GM23248 (cell line): ENCODE measurements around the gene PPP6R2. TPM values are rescaled to one million over a fixed set of nuclear protein-coding genes. Genes with fewer than 3 reads are reported as not detected.

ENCODE experiments used
- DNase-seq: peaks from one replicate; pipeline ENCODE4 v3.0.0-alpha.2; 2015
- H2AFZ ChIP-seq: fragments of 200-600 bp; sonication (generic); 2 replicates; pipeline ENCODE4 v1.6.1; 2016; ENCODE audit warnings: antibody characterized with exemption
- H3F3A ChIP-seq: fragments of 200-600 bp; sonication (generic); 2 replicates; pipeline ENCODE4 v1.6.1; 2016; ENCODE audit warnings: mild to moderate bottlenecking, antibody characterized with exemption, mixed run types; ENCODE audit not compliant: insufficient read depth
- H3K27ac ChIP-seq: fragments of 200-600 bp; sonication (generic); 2 replicates; pipeline ENCODE4 v1.5.1; 2016; ENCODE audit warnings: mild to moderate bottlenecking
- H3K27me3 ChIP-seq: fragments of 200-600 bp; sonication (generic); replicated peaks from 2 replicates; pipeline ENCODE4 v1.6.1; 2016; ENCODE audit warnings: mild to moderate bottlenecking; ENCODE audit not compliant: insufficient read depth
- H3K36me3 ChIP-seq: fragments of 200-600 bp; sonication (generic); 2 replicates; pipeline ENCODE4 v1.6.1; 2016; ENCODE audit warnings: low read depth, mild to moderate bottlenecking
- H3K4me1 ChIP-seq: fragments of 200-600 bp; sonication (generic); 2 replicates; pipeline ENCODE4 v1.6.1; 2016; ENCODE audit warnings: mild to moderate bottlenecking; ENCODE audit not compliant: insufficient read depth
- H3K4me2 ChIP-seq: fragments of 200-600 bp; sonication (generic); one replicate; pipeline ENCODE4 v1.6.1; 2016; ENCODE audit warnings: mild to moderate bottlenecking; ENCODE audit not compliant: unreplicated experiment
- H3K4me3 ChIP-seq: fragments of 200-600 bp; sonication (generic); 2 replicates; pipeline ENCODE4 v1.5.1; 2016; ENCODE audit warnings: mild to moderate bottlenecking
- H3K79me2 ChIP-seq: fragments of 200-600 bp; sonication (generic); 2 replicates; pipeline ENCODE4 v1.6.1; 2016; ENCODE audit warnings: mild to moderate bottlenecking; ENCODE audit not compliant: insufficient read depth
- H3K9ac ChIP-seq: fragments of 200-600 bp; sonication (generic); 2 replicates; pipeline ENCODE4 v1.6.1; 2016; ENCODE audit warnings: mild to moderate bottlenecking
- H3K9me2 ChIP-seq: fragments of 200-600 bp; sonication (generic); 2 replicates; pipeline ENCODE4 v1.6.1; 2016; ENCODE audit warnings: mixed run types, mild to moderate bottlenecking, moderate library complexity; ENCODE audit not compliant: insufficient read depth
- H3K9me3 ChIP-seq: fragments of 200-600 bp; sonication (generic); one replicate; pipeline ENCODE4 v1.6.1; 2017; ENCODE audit warnings: low read depth
- H4K20me1 ChIP-seq: fragments of 200-600 bp; sonication (generic); 2 replicates; pipeline ENCODE4 v1.6.0; 2016; ENCODE audit not compliant: insufficient read depth
- EZH2 ChIP-seq: fragments of 200-600 bp; sonication (generic); IDR thresholded peaks from 2 replicates; pipeline ENCODE4 v1.6.1; 2018; ENCODE audit warnings: antibody characterized with exemption, mild to moderate bottlenecking; ENCODE audit not compliant: insufficient read depth, poor library complexity, severe bottlenecking
- EZH2phosphoT487 ChIP-seq: fragments of 200-600 bp; sonication (generic); IDR thresholded peaks from 2 replicates; pipeline ENCODE4 v1.6.1; 2018; ENCODE audit warnings: antibody characterized with exemption, moderate library complexity, mild to moderate bottlenecking, low read depth; ENCODE audit not compliant: insufficient read depth
- WGBS, 2 experiments: methylation state at CpG; one replicate each; pipeline ENCODE4 v1.1.6; 2015 to 2017; ENCODE audit warnings: low lambda C conversion rate in 2 of 2, low coverage in 1 of 2; ENCODE audit errors: missing lambda C conversion rate in 2 of 2; 5-methylcytosine and 5-hydroxymethylcytosine counted together
- in situ Hi-C: fragments of 300-500 bp; cut with MboI; formaldehyde crosslinking; loops from 2 replicates; pipeline ENCODE4 v1.15.0; 2020
- polyA plus RNA-seq: library from polyadenylated mRNA; unstranded; fragments of >200 nt; fragmentation: Nextera tagmentation; extraction: Ambion mirVana; gene quantifications from 2 replicates; pipeline ENCODE4 v1.2.1, GENCODE V29; 2016
- total RNA-seq: library from RNA; depleted of rRNA; stranded (reverse); fragments of >200 nt; shearing (Covaris generic); gene quantifications from 2 replicates; pipeline ENCODE4 v1.2.3, GENCODE V29; 2014

Gene PPP6R2
- total and polyA plus RNA-seq, 2 experiments from 2014 or later = 22.2 to 58.4 TPM

- no peak for TF ChIP-seq EZH2
- no peak for TF ChIP-seq EZH2phosphoT487
- H3K9ac ChIP-seq = no peak overlapping the region
- peaks cover 12% of the 10 kb centered on the region; the same call in 1 of the 2 replicates for H3F3A ChIP-seq
- no peaks in the 10 kb centered on the region for H4K20me1 ChIP-seq
- no peaks in the 10 kb centered on the region for H3K36me3 ChIP-seq
- H3K9me3 ChIP-seq = no peaks in the 10 kb centered on the region
- H3K4me3 ChIP-seq = no peak overlapping the region
- no peaks in the 10 kb centered on the region for H3K9me2 ChIP-seq
- no peak overlapping the region for H3K4me2 ChIP-seq
- no peak overlapping the region for H3K27ac ChIP-seq
- 0 out of 2 replicates have a peak, but pooled peaks cover 11% of the 10 kb centered on the region for H3K4me1 ChIP-seq
- H2AFZ ChIP-seq = no peak overlapping the region
- DNase-seq = no peak
- no peaks in the 10 kb centered on the region for H3K27me3 ChIP-seq
- peaks cover 11% of the 10 kb centered on the region for H3K79me2 ChIP-seq
- WGBS, 2 experiments = 93 to 94% methylated on average over 16 of the region's 16 CpGs
- in situ Hi-C loops = no loop called here
These were observed 32.1 kb upstream of the PPP6R2 start for GRCh38 chr22:50310949-50311444.

GRCh38 chr22:50311606-50312351, 31.3 kb upstream of the PPP6R2 start:
- H3K27me3 ChIP-seq = no peaks in the 10 kb centered on the region
- H3K27ac ChIP-seq = no peak overlapping the region
- H3K4me2 ChIP-seq = no peak overlapping the region
- no peak overlapping the region for H3K9ac ChIP-seq
- H4K20me1 ChIP-seq = no peaks in the 10 kb centered on the region
- no peaks in the 10 kb centered on the region for H3K36me3 ChIP-seq
- DNase-seq = no peak
- no peak overlapping the region for H2AFZ ChIP-seq
- WGBS, 2 experiments = 88% methylated on average over 17 to 23 of the region's 23 CpGs
- H3K9me2 ChIP-seq = no peaks in the 10 kb centered on the region
- in situ Hi-C loops = no loop called here
- H3K9me3 ChIP-seq = no peaks in the 10 kb centered on the region
- peaks cover 3% of the 10 kb centered on the region for H3K79me2 ChIP-seq
- no peak overlapping the region for H3K4me3 ChIP-seq
- 0 out of 2 replicates have a peak, but pooled peaks cover 11% of the 10 kb centered on the region for H3K4me1 ChIP-seq
- H3F3A ChIP-seq = peaks cover 12% of the 10 kb centered on the region; the same call in 1 of the 2 replicates
- TF ChIP-seq EZH2 (no peak), EZH2phosphoT487 (no peak)

GRCh38 chr22:50312371-50312770, 30.8 kb upstream of the PPP6R2 start:
- in situ Hi-C loops = no loop called here
- no peak for DNase-seq
- H3K27me3 ChIP-seq = no peaks in the 10 kb centered on the region

DNA sequence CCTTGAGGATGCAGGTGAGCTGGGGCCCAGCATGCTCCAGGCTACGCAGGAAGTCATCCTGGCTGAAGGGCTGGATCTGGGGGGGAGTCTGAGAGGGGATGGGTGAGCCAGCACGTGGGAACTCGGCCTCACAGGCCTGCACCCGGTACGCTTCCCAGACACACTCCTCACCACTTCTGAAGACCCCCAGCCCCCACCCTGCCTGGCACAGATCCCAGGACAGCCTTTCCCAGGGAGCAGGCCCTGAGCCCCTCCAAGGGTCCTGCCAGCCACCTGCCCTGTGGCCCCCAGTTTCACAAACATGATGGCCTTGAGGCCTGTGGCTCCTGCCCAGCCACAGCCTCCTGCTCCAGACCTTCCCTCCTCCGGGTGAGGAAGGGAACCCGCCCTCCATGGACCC, 30.1 kb upstream of the PPP6R2 start:
- no peak for TF ChIP-seq EZH2phosphoT487
- no peak for TF ChIP-seq EZH2
- Histone ChIP-seq H3K79me2 (no peaks in the 10 kb centered on the region), H3K9me3 (no peaks in the 10 kb centered on the region), H3K4me2 (no peak overlapping the region), H3K4me3 (no peak overlapping the region), H3K9me2 (no peaks in the 10 kb centered on the region), H3K4me1 (0 out of 2 replicates have a peak, but pooled peaks cover 10% of the 10 kb centered on the region), H2AFZ (no peak overlapping the region), H3K36me3 (no peaks in the 10 kb centered on the region), H4K20me1 (no peaks in the 10 kb centered on the region), H3K27ac (no peak overlapping the region), H3K27me3 (no peaks in the 10 kb centered on the region), H3F3A (peaks cover 10% of the 10 kb centered on the region; the same call in 1 of the 2 replicates), H3K9ac (no peak overlapping the region)
- in situ Hi-C loops = no loop called here
- whole genome bisulfite sequencing, 2 experiments = 69 to 74% methylated on average over 3 to 7 of the region's 7 CpGs
- no peak for DNase-seq

More at GRCh38 chr22:50312371-50312770, 30.8 kb upstream of the PPP6R2 start:
- no peaks in the 10 kb centered on the region for H3K9me3 ChIP-seq
- H3K4me3 ChIP-seq = no peak overlapping the region
- H3K9me2 ChIP-seq = no peaks in the 10 kb centered on the region
- no peak overlapping the region for H3K4me2 ChIP-seq
- no peak overlapping the region for H2AFZ ChIP-seq
- H3K9ac ChIP-seq = no peak overlapping the region
- no peaks in the 10 kb centered on the region for H3K79me2 ChIP-seq
- TF ChIP-seq EZH2phosphoT487 (no peak), EZH2 (no peak)
- H4K20me1 ChIP-seq = no peaks in the 10 kb centered on the region
- H3K36me3 ChIP-seq = no peaks in the 10 kb centered on the region
- no peak overlapping the region for H3K27ac ChIP-seq
- 95 to 98% methylated on average over 7 to 12 of the region's 12 CpGs for WGBS, 2 experiments
- H3K4me1 ChIP-seq = 0 out of 2 replicates have a peak, but pooled peaks cover 11% of the 10 kb centered on the region
- H3F3A ChIP-seq = peaks cover 12% of the 10 kb centered on the region; the same call in 1 of the 2 replicates
